ENCODE results near the gene CCDC7.

GRCh38 chr10:32461203-32461602 lies 15.3 kb downstream of the CCDC7 start:
- TF ChIP-seq CTCF (conservative IDR thresholded peaks at IDR 0.05; ENCODE audit: low read length) (no peak), EZH2phosphoT487 (IDR thresholded peaks at IDR 0.05; ENCODE audit: borderline replicate concordance) (no peak)
